GM12892 (cell line): Measurements from ENCODE around the gene DND1.

ENCODE experiments used
- POLR2A ChIP-seq: IDR thresholded peaks from 2 replicates; pipeline ENCODE4 v1.6.1; 2011; ENCODE audit warnings: low read depth, low read length, control low read depth
- TAF1 ChIP-seq: IDR thresholded peaks from 2 replicates; pipeline ENCODE4 v1.6.1; 2011; ENCODE audit warnings: low read depth, mild to moderate bottlenecking, control low read depth, low read length, borderline replicate concordance

GRCh38 chr5:140677947-140678346 is 4.6 kb upstream of the DND1 start:
- no peak for TF ChIP-seq POLR2A
- no peak for TF ChIP-seq TAF1
